Activated naive CD8-positive, alpha-beta T cell treated with anti-CD3 and anti-CD28 coated beads, Interleukin-2, amount 50 U/mL, for 16 hours (primary cell): ENCODE data around the gene RFNG.

Experiments used
- DNase-seq: peaks from one replicate; pipeline ENCODE4 v3.0.0-alpha.2; 2020; ENCODE audit warnings: low read depth, low spot score

The RFNG gene

DNA sequence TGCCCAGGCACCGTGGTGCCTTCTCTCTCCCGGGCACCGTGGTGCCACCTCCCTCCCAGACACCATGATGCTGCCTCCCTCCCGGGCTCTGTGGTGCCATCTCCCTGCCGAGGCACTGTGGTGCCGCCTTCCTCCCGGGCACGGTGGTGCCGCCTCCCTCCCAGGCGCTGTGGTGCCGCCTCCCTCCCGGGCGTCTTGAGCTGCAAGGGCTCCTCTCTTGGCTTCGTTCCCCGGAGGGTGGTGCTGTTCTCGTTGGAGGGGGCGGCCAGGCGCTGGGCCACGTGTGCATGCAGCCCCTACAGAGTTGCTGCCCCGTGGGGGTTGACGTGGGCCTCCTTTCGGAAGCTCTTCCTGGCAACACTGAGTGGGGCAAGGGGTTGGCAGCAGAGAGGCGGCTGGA, 37.2 kb downstream of the RFNG start:
- DNase-seq, result no peak

GRCh38 chr17:82013772-82014321, 37.8 kb downstream of the RFNG start:
- no peak for DNase-seq

DNA sequence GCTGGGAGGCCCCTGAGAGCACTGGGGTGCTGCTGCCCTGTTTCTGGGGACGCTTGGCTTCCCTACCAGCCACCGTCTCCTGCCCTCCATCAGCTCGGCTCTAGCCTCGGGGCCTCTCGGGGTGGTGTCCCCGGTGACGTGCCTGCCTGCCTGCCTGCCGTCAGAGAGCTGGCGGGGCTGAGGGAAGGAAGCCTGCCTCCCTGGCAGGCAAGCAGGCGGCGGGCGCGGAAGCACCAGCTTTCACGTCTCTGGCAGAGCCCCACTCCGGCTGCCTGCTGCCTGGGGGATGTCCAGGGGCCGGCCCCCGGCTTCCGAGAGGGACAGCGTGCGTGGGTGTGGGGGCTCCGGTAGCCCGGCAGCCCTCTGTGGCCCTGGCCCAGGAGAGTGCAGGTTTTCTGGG, 38.3 kb downstream of the RFNG start:
- DNase-seq, result no peak

DNA sequence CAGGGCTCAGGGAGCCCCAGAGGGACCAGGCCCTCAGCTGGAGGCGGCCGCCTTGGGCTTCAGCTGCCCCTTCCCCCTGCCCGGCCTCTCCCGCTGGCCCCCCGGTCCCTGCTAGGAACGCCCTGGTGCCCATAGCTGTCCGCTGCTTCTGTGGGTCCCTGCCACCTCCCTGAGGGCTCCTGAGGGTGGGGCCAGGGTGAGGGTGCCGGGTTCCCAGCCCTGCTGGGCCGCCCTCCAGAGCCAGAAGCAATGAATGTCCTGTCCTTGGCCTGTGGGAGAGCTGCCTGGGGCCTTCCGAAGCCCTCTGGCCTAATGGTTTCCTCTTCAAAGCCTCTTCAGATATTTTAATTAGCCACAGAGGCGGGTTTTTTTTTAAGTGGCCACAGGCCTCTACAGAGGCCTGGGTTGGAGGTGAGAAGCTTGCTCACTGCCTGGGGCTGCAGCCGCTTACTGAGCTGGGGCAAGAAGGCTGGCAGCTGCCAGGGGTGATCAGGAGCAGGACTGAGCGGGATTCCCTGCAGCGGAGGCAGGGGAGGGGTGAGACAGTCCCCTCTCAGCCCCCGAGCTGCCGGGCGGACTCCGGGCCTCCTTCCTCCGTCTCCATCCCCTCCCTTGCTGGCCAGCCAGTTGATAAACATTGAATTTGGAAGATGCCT, 38.8 kb downstream of the RFNG start:
- no peak for DNase-seq

DNA sequence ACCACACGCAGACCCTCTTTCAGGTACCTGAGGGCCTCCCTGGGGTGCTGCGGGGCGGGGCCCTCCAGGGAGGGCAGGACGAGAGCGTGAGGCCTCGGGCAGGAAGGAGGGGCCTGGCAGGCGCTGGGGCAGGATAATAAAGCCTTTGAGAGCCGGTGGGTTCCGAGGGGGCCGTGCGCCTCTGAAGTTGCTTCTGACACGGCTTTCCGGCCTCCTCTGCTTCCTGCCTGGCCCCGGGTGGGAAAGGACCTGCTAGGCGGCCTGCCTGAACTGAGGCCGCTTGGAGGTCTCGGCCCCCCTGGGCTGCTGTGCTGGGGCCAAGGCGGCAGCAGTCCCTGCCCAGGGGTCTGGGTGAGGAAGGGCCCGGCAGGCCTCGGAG, 39.4 kb downstream of the RFNG start:
- no peak for DNase-seq

GRCh38 chr17:82011617-82012187, 39.9 kb downstream of the RFNG start:
- DNase-seq, result no peak

DNA sequence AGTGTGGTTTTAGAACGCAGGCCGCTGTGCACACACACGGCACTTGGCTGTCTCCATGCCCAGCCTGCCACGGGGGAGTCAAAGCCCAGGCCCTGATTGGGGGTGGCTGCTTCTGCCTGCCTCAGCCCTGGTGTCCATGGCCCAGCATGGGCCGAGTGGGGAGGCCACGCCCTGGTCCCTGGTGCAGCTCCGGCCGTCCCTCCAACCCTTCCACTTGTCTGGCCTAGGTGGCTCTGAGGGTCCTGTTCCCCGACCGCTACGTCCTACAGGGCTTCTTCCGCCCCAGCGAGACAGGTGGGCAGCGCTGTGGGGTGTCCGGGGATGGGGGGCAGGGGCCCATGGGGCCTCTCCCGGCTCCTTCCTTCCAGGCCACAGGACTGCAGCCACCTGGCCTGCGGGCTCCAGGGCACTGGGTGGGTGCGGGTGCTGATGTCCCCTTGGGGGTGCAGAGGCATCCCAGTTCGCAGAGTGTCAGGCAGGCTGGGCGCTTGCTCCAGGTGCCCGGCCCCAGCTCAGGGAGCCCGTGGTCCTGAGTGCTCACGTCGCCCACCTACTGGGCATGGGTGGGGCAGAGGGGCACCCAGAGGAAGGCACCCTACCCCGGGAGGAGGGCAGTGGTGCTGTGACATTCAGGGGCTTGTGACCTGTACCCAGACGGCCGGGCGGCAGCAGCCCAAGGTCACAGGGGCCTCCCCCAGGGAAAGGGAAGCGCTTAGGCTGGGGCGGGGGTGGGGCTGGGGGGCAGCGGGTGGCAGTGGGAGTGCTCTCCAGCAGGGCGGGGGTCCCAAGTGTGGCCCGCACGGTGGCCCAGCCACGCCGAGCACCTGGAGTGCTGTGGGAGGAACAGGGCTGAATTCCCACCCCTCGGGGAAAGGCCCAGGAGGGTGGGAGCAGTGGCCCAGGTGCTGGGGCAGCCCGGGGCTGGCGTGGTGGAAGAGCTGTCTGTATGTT, 40.8 kb downstream of the RFNG start:
- DNase-seq, result no peak

DNA sequence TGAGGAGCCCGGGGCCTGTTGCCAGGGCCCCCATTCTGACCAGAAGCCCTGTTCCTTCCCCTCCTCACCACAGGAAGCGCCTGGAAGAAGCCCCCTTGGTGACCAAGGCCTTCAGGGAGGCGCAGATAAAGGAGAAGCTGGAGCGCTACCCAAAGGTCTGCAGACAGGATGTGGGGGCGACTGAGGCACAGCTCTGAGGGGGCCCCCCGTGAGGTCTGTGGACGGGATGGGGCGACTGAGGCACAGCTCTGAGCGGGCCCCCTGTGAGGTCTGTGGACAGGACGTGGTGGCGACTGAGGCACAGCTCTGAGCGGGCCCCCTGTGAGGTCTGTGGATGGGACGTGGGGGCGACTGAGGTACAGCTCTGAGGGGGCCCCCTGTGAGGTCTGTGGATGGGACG, 42.2 kb downstream of the RFNG start:
- DNase-seq, result no peak

GRCh38 chr17:82008941-82009405, 42.6 kb downstream of the RFNG start:
- no peak for DNase-seq

- no peak for DNase-seq
Observed at GRCh38 chr17:82008258-82008940, 43.2 kb downstream of the RFNG start.

GRCh38 chr17:82007495-82008257, 43.9 kb downstream of the RFNG start:
- no peak for DNase-seq

DNA sequence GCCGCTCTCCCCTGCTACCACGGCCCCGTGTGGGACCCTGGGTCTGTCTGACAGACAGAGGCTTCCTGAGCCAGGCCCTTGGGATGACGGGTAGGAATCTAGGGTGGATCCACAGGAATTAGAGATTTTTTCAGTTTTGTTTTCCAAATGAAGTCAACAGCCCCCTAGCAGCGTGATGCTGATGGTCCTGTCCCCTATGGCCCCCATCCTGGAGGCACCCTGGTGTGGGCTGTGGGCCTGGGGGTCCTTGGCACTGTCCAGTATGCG, 44.5 kb downstream of the RFNG start:
- no peak for DNase-seq

GRCh38 chr17:82006468-82007227, 45.0 kb downstream of the RFNG start:
- no peak for DNase-seq

DNA sequence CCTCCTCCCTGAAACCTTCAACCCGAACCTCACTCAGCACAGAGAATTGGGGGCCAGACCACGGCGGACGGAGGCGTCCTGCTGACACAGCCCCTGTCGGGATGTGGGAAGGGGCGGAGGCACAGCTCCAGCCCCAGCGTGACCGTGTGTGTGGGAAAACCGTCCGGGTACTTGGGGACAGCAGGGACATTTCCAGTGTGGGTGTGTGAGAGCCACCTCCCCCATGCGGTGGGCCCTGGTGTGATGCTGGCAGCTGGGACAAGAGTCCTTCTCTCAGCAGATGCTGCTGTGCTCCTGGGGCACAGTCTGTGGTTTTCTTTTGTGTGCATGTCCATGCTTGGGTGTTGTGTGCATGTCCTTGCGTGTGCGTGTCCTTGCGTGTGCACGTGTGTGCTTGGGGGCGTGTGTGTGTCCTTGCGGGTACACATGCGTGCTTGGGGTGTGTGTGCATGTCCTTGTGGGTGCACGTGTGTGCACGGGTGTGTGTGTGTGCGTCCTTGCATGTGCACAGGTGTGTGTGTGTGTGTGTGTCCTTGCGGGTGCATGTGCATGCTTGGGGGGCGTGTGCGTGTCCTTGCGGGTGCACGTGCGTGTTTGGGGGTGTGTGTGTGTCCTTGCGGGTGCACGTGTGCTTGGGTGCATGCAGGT, 45.8 kb downstream of the RFNG start:
- DNase-seq, result no peak

- no peak for DNase-seq
Observed at GRCh38 chr17:82004517-82005455, 46.8 kb downstream of the RFNG start.

DNA sequence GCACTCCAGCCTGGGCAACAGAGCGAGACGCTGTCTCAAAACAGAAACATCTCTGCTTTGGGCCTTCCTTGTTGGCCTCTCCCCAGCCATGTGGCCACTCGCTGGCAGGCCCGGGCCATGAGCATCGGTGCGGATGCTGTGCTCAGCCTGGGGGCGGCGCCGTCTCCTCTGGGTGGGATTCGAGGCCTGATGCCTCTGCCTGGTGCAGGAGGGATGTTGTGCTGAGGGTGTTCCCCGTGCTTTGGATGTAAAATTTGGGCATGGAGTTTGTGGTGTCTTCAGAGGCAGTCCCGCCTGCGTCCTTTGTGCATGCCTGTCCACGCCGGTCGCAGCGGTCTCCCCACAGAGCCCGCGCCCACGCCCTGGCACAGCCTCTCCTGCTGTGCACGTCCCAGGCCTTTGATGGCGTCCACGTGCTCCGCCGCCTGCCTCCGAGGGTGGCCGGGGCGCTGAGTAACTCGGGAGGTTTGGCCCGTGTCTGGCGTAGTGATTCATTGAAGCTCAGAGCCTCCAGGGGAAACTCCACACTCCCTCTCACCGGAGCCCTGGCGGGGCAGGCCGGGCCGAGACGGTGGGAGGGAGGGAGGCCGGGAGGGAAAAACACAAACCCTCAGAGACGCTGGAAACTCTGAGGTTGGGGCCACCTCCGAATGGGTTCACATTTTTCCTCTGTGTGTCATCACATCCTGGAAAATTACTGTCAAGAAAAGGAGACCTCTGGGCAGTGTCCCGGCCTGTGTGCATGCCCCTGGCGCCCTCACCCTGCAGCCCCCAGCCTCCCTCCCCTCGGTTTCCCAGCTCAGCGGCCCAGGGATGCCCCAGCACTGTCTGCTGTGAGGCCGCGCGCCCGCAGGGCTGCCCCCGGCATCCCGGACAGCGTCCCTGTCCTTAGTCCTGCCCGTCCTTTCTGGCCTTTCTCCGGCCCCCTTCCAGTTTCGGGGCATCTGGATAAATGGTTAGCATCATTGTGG, 47.9 kb downstream of the RFNG start:
- DNase-seq, result no peak

- DNase-seq, result no peak
Observed at GRCh38 chr17:82001571-82002056, 50.0 kb downstream of the RFNG start.
